NT2/D1 (cell line): ENCODE measurements around the gene HTR5A.
A peak's percentile ranks its signal among the peaks of the same experiment; 100 is the strongest.

Experiments
- DNase-seq: peaks from one replicate; pipeline ENCODE4 v3.0.0-alpha.2; 2011; ENCODE audit warnings: low read depth, low spot score
- H3K27me3 ChIP-seq: 2 replicates; pipeline ENCODE4 v1.6.0; 2011; ENCODE audit warnings: mild to moderate bottlenecking; ENCODE audit not compliant: insufficient read length, insufficient read depth
- H3K36me3 ChIP-seq: 2 replicates; pipeline ENCODE4 v1.6.1; 2011; ENCODE audit warnings: mild to moderate bottlenecking, low read length, mixed read lengths; ENCODE audit not compliant: insufficient read depth, insufficient read length
- H3K4me1 ChIP-seq: 2 replicates; pipeline ENCODE4 v1.5.1; 2011; ENCODE audit not compliant: insufficient read depth, insufficient read length
- H3K4me3 ChIP-seq: 2 replicates; pipeline ENCODE4 v1.5.1; 2011; ENCODE audit warnings: low read depth; ENCODE audit not compliant: insufficient read length
- H3K9ac ChIP-seq: 2 replicates; pipeline ENCODE4 v1.6.0; 2011; ENCODE audit warnings: low read depth; ENCODE audit not compliant: insufficient read length
- H3K9me3 ChIP-seq: 2 replicates; pipeline ENCODE4 v1.5.1; 2011; ENCODE audit warnings: mild to moderate bottlenecking, low read length; ENCODE audit not compliant: insufficient read depth
- SUZ12 ChIP-seq: IDR thresholded peaks from 2 replicates; pipeline ENCODE4 v1.6.1; 2011; ENCODE audit not compliant: insufficient read length, insufficient read depth; ENCODE audit errors: extremely low read depth
- YY1 ChIP-seq: IDR thresholded peaks from 2 replicates; pipeline ENCODE4 v1.6.1; 2011; ENCODE audit not compliant: insufficient read length, insufficient read depth
- ZNF274 ChIP-seq: IDR thresholded peaks from 2 replicates; pipeline ENCODE4 v1.6.1; 2011; ENCODE audit warnings: mild to moderate bottlenecking, low read depth, low read length

HTR5A gene

DNA sequence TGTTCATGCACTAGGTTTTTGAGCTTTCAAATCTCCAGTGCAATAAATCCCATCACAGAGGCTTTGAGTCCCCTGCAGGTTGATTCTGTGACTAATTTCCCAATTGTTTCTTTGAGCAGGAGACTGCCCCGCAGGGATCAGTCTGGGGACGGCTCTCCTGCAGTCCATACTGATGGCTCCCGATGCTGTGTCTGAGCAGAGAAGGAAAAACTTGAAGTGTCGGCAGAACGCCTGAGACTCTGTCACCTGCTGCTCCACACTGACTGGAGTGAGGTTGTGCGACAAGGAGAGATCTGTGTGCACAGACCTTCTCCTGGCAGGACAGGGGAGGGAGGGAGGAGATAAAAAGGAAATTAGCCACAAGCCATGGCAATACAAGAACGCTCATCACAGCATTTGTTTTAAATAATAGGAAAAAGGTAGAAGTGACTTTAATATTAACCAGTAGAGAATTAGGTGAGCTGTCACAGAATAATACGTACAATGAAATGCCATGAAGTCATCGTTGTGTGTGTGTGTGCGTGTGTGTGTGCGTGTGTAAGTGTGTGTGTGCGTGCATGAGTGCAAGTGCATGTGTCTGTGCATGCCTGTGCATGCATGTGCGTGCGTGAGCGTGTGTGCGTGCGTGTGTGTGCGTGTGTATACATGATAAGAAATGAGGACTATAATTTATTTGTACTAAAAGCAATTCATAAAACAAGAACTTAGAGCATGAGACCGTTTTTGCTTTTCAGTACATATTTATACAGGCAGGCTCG is 38.2 kb downstream of the HTR5A start:
- TF ChIP-seq ZNF274 (no peak), SUZ12 (no peak), YY1 (no peak)
- Histone ChIP-seq H3K4me3 (no peak overlapping the region), H3K9ac (no peak overlapping the region), H3K4me1 (peaks cover 3% of the 10 kb centered on the region), H3K9me3 (no peaks in the 10 kb centered on the region), H3K27me3 (peaks cover 29% of the 10 kb centered on the region), H3K36me3 (no peaks in the 10 kb centered on the region)
- no peak for DNase-seq

DNA sequence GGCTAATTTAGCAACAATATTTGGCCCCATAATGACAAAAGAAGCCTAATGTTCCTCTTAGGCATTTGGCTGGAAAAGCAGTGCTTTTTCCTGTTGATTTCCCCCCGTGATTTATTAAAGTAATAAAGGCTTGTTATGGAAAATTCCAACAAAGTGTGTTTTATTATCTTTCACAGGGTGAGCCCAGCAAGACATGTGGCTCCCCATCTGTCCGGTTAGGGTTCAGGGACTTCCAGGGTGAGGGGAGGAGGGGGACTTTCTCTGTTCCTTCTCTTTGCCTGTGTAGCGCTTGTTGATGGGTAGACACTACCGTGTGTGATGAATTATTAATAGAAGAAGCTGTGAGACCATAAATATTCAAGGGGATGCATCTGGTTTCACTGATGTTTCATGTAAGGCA is 39.0 kb downstream of the HTR5A start:
- no peak overlapping the region for H3K4me3 ChIP-seq
- no peaks in the 10 kb centered on the region for H3K36me3 ChIP-seq
- no peaks in the 10 kb centered on the region for H3K9me3 ChIP-seq
- DNase-seq = no peak
- no peak overlapping the region for H3K9ac ChIP-seq
- peaks cover 3% of the 10 kb centered on the region for H3K4me1 ChIP-seq
- TF ChIP-seq YY1 (no peak), ZNF274 (no peak), SUZ12 (no peak)
- peaks cover 29% of the 10 kb centered on the region for H3K27me3 ChIP-seq

DNA sequence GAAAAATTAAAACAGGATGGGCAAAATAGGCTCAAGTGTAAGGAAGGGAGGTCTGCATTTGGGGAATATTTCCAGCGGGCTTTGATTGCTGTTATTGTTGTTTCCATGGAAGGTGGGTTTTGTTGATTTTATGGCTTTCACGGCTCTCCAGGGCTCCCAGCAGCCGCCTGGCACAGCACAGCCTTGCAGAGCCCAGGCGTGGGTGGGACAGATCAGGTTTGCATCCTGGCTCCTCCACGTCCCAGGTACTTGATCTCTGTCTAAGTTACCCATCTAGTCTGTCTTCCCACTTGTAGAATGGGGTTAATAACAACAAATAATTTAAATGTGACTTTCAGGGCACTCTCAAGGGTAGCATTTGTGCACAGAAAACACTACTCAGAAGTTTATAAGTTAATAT is 45.2 kb downstream of the HTR5A start:
- DNase-seq = no peak
- peaks cover 8% of the 10 kb centered on the region for H3K27me3 ChIP-seq
- H3K4me3 ChIP-seq = no peak overlapping the region
- TF ChIP-seq YY1 (no peak), SUZ12 (no peak), ZNF274 (no peak)
- no peaks in the 10 kb centered on the region for H3K4me1 ChIP-seq
- no peak overlapping the region for H3K9ac ChIP-seq
- peaks cover 16% of the 10 kb centered on the region for H3K9me3 ChIP-seq
- no peaks in the 10 kb centered on the region for H3K36me3 ChIP-seq

DNA sequence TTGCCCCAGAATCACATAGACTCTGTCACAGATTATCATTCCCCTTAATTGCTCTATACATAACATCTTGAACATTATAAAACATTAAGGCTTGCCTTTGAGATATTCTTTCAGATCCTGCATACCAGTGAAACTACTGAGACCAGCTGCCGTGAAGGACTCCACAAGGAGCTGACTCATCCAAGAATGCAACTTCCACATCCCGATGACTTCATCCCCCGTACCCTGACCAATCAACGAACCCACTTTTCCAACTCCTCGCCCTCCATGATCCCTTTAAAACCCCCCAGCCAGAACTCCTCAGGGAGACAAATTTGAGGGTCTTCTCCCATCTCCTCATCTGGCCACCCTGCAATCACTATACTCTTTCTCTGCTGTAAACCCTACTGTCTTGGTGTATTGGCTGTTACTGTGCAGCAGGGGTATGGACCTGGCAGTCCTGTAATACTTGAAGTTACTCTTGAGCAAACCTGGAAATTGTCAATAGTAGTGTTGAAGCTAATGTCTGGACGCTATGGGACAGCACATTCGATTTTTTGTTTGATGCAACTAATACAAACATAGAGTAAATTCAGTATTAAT is 49.8 kb downstream of the HTR5A start:
- TF ChIP-seq SUZ12 (no peak), ZNF274 (no peak), YY1 (no peak)

DNA sequence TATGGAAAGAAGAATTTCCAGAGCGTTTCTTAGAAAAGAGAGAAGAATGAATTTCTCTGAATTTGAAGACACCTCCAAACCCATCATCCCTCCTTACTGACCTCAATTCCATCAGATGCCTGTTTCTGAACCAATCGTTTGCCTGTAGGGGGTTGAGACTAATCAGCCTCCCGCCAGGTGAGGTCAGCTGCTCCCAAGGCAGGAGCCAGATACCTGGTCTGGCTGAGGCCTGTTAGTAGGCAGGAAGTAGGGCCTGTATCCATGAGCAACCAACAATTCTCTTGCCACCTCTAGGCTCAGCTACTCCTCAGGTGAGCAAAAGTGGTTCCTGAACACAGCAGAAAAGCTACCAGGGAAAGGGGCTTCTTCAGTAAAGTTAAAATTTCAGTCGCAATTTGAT is 50.3 kb downstream of the HTR5A start:
- no peak overlapping the region for H3K4me3 ChIP-seq

More for the DNA sequence above, 49.8 kb downstream of the HTR5A start:
- Histone ChIP-seq H3K9me3 (peaks cover 27% of the 10 kb centered on the region), H3K9ac (no peak overlapping the region), H3K36me3 (no peaks in the 10 kb centered on the region), H3K4me1 (peaks cover 3% of the 10 kb centered on the region), H3K27me3 (no peaks in the 10 kb centered on the region), H3K4me3 (no peak overlapping the region)
- DNase-seq = no peak

DNA sequence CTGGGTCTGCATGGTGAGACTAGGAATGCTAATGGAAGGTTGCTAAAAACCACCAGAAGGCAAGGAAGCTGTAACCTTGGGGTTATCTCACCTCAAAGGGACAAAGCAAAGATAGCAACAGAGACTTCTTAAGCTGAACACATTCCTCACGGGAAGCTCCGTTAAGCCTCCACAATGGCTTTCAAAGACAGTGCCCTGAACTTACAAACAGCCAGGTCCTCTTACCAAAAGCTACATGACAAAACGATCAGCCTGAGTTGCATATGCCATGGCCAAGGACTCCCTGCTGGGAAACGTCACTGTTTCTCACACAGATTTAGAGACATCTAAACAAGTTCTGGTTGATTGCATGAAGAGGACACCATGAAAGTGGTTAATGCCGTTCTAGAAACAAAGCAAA is 52.7 kb downstream of the HTR5A start:
- H3K36me3 ChIP-seq = no peaks in the 10 kb centered on the region
- H3K27me3 ChIP-seq = no peaks in the 10 kb centered on the region

More for the DNA sequence above, 50.3 kb downstream of the HTR5A start:
- Histone ChIP-seq H3K27me3 (no peaks in the 10 kb centered on the region), H3K9ac (no peak overlapping the region), H3K9me3 (peaks cover 32% of the 10 kb centered on the region), H3K36me3 (no peaks in the 10 kb centered on the region), H3K4me1 (peaks cover 3% of the 10 kb centered on the region)
- TF ChIP-seq ZNF274 (no peak), SUZ12 (no peak), YY1 (no peak)
- DNase-seq = no peak

DNA sequence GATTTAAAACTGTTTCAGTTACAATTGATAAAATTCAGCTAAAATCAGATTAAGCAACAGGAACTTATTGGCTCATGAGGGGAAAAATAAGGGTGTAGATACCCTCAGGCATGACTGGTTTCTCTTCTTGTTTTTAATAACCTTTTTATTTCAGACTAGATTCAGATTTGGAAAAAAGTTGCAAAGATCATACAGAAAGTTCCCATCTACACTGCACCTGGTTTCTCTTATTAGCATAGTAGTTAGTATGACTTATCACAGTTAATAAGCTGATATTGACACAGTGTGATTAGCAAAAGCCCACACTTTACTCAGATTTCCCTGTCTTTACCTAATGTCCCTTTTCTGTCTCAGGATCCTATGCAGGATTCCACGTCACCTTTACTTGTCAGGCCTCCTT is 53.3 kb downstream of the HTR5A start:
- Histone ChIP-seq H3K36me3 (no peaks in the 10 kb centered on the region), H3K4me3 (no peak overlapping the region), H3K4me1 (peaks cover 3% of the 10 kb centered on the region), H3K27me3 (no peaks in the 10 kb centered on the region), H3K9ac (no peak overlapping the region), H3K9me3 (peaks cover 32% of the 10 kb centered on the region)
- DNase-seq = no peak
- TF ChIP-seq SUZ12 = no peak

More for the DNA sequence above, 52.7 kb downstream of the HTR5A start:
- Histone ChIP-seq H3K4me1 (peaks cover 3% of the 10 kb centered on the region), H3K4me3 (no peak overlapping the region), H3K9me3 (peaks cover 32% of the 10 kb centered on the region), H3K9ac (no peak overlapping the region)
- TF ChIP-seq YY1 = no peak
- no peak for TF ChIP-seq ZNF274
- no peak for TF ChIP-seq SUZ12
- DNase-seq = peak; percentile 95
